Activated CD8-positive, alpha-beta memory T cell treated with anti-CD3 and anti-CD28 coated beads, Interleukin-2, amount 50 U/mL, for 1 hour (primary cell): ENCODE data around the gene FXYD5.

Source experiments
- DNase-seq: peaks from one replicate; pipeline ENCODE4 v3.0.0-alpha.2; 2020; ENCODE audit errors: extremely low read depth

Gene FXYD5, protein sequence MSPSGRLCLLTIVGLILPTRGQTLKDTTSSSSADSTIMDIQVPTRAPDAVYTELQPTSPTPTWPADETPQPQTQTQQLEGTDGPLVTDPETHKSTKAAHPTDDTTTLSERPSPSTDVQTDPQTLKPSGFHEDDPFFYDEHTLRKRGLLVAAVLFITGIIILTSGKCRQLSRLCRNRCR

DNA sequence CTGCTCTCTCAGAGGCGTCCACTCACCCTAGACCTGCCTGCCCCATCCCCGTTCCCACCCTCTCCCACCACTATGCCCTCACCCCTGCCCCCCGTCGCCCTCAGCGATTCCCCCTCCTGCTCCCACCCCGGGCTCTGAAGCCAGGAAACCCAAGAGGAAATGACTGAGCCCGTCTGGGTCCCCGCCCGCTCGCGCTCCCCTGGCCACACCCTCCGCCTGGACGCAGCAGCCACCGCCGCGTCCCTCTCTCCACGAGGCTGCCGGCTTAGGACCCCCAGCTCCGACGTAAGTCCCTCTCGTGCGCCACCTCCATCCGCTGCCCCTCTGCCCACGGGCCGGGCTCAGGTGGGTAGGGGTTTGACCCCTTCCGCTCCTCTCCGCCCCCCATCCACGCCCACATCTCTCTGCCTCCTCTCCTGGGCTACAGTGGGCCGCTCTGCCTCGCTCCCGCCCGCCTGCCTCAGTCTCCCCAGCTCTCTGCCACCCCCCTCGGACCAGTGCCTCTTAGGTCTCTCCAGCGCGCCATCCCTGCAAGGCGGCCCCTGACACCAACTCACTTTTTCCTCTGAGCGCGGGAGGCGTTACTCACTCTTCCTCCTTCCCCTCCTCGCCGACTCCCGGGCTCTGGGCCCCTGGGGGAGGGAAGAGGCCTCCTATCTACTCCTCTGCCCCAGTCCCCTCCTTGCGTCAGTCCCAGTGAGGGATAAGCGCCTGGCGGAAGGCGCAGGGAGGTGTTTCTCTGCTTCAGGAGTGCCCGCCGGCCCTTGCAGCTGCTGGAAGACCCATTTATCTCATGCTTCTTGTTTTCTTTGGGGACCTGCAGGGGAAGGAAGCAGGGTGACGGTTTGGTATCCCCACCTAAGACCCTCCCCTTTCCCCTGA, at the start of gene FXYD5:
FXYD5 (plus strand) TSS at position 211 of the 882 bp plus-strand sequence. CDS start 816 bp downstream, outside the sequence.
- DNase-seq: peak; percentile 72

DNA sequence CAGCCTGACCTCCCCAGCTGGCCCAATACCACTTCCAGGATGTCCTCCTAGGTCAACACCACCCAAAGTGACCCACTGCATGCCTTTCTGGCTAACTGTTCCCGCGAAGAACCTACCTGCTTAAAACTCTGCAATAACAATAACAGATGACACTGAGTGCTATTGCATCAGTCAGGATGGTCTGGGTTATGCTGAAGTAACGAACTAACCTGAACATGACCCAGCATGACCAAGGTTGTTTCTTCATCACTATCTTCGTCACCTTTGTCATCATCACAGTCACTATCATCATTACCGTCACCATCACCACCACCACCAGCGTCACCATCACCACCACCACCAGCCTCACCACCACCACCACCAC, 49.5 kb upstream of the FXYD5 start:
- DNase-seq: no peak

DNA sequence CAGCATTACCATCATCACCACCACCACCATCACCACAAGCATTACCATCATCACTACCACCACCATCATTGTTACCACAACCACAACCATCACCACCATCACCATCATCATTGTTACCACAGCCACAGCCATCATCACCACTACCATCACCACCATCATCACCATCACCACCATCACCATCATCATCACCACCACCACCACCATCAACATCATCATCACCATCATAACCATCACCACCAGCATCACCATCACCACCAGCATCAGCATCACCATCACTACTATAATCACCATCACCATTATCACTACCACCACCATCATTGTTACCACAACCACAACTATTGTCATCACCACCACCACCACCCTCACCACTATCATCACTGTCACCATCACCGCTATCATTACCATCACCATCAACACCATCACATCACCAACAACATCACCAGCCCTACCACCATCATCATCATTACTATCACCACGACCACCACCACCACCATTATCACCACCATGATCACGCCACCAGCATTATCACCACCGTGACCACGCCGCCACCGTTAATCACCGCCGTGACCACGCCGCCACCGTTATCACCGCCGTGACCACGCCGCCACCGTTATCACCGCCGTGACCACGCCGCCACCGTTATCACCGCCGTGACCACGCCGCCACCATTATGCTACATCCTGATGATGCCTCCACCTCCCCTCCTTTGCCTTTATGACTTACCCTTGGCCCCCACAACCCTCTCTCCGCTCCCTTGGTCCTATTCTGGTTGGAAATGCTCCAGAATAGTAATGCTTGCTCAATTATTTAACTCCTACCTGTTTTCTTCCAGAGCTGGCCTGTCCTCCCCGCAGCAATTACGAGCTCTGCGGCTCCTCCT, 48.9 kb upstream of the FXYD5 start:
- DNase-seq: no peak

DNA sequence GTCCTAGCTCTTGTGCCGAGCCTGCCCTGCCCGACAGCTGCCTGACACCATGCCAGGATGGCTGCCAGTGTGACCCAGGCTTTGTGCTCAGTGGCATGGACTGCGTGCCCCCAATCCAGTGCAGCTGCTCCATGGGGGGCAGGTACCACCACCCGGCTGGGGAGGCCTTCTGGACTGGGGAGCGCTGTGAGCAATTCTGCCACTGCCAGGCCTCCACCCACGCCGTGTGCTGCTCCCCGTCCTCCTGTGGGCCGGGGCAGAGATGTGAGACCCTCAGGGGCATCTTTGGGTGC, 48.3 kb upstream of the FXYD5 start:
- no peak for DNase-seq

DNA sequence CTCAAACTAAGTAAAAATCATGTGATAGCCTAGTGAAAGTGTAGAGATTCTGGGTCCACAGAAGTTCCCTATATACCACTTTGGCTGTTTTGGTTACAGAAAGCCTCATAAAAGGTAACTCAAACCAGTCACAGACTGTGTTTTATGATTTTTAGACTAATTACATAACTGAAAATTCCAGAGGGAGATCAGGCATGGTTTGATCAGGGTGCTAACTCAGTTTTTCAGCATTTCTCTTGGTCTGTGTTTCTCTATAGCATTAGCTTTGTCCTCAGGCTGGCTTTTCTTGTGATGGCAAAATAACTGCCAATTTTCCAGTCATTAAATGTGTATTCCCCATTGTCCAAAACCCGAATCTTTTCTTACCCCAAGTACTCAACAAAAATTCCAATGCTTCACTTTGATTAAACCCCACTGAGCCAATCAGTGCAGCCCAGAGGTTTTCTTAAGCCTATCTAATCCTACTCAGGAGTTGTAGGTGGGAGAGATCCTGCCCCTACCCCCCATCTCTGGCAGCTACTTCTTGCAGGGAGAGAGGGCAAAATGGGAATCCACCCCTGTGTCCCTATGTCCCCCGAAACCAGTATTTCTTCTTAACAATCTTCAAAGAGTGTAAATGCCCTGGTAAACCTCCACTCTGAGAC, 47.5 kb upstream of the FXYD5 start:
- DNase-seq: no peak

DNA sequence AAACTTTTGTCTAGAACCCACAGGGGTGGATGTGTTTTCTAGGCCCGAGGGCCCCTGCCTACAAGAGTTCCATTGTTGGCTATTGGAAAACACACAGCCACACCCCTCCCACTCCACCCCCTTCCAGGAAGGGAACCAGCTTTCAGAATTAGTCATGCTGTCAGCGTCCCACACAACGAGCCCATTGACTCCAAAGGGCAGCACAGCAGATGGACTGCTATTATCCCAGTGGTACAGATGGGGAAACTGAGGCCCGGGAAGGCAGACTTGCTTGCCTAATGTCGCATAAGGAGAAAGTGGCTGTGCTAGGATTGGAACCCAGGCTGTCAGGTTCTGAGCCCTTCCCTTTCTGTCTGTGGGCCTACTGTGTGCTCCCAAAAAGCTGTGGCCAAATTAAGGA, 47.0 kb upstream of the FXYD5 start:
- no peak for DNase-seq

DNA sequence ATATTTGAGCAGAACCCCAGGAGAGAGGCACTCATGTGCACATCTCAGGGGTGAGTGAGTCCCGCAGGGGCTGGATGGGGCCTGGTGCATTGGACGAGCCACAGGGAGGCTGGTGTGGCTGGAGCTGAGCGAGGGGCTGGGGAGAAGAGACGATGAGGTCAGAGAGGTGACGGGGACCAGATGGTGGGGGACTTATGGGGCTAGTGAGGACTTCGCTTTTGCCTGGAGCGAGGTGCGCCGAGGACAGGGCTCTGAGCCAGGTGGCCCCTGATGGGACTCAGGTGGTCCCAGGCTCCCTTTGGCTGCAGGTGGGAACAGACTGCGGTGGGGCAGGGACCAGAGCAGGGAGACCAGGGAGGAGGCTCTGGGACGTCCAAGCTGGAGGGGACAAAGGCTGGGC, 45.8 kb upstream of the FXYD5 start:
- no peak for DNase-seq

DNA sequence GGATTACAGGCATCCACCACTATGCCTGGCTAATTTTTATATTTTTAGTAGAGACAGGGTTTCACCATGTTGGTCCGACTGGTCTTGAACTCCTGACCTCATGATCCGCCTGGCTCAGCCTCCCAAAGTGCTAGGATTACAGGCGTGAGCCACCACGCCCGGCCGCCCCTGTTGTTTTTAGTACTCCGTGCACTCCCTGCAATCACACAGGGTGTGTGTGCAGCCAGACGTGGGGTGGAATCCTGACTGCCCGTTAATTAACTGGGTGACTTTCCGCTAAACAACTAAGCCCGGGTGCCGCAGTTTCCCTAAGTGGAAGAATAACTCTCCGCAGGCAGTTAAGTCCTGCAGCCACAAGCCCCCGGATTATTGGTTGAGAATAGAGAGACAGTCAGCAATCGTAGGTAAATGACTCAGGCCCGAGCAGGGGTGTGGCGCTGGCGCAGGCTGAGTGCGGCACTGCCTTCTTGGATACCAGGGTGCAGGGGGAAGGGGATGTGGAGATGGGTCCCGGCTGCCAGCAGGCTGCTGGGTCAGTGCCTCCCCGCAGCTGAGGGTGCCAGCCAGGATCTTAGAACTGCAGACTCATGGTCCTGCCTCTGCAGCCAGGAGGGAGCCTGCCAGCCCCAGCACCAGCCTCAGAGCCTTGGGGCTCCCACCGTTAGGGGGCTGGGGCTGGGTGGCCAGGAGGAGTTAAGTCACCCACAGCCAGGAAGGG, 45.0 kb upstream of the FXYD5 start:
- no peak for DNase-seq

DNA sequence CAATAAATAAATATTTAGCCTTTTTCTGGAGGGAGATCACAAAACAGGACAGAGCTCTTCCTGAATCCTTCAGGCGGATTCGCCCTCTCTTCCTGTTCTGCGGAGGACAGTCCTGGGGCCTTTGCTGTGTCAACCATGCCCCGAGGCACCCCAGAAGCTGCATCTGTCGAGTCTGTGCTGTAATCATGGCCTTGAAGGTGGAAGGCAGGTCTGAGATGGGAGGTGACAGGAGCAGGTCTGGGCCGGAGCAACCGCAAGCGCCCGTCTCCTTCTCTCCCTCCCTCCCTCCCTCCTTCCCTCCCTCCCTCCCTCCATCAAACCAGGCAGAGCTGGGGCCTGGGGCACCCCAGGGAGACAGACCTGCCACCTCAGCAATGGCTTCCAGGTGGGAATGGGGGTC, 43.6 kb upstream of the FXYD5 start:
- no peak for DNase-seq

DNA sequence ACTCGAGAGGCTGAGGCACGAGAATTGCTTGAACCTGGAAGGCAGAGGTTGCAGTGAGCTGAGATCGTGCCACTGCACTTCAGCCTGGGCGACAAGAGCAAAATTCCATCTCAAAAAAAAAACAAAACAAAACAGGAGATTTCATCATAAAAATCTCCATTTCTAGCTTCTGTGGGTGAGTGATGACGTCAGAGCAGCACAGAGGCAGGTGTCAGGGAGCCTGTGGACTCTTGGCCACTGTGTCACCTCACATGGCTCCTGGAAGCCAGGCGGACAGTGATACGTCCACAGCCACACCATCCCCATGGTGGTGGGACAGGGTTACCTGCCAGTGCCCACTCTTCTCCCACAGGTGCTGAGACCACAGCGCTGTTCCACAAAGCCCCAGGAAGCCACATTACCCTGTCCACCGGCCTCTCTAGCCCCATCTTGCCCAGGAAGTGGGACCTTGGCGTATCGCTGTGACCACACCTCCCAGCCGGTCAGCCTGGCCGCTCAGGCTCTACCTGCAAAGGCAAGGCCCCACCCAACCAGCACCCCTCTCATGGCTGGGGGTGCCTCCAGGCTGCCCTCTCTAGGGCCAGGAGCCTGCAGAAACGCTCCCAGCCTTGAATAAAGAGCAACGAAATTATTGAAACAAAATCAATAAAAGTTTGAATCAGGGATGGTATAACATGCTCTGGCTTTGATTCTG, 41.4 kb upstream of the FXYD5 start:
- DNase-seq: no peak

DNA sequence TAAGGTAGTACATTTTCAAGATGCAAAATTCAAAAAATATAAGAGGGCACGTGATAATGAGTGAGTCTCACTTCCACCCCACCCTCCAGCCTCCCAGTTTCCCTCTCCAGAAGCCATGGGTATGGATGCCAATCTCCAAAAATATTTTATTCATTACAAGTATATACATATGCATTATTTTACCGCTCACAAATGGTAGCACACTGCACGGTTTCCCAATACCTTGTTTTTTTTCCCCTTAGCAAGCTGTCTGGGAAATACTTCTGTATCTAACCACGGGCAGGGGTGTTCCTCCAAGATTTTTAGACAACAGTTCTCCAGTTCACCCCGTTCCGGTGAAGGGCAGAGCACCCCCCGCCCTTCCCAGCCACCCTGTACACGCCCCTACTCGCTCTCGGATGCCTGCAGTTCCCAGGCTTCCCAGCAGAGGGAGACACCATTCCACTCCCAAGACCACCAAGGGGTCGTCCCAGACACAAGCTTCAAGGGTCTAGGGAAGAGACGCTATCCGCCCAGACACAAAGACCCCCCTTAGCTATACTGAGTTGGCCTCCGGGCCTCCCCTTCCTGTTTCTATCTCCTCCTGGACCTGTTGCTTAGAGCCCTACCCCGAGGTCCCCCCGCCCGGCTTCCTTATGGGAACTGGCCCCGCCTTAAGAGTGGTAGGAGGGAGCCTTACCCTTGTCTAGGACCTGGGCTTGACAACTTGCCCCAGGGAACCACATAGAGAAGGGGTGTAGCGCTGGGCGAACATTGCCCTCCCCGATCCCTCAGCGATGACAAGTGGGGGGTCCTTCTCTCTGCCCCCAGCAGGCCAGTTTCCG, 40.0 kb upstream of the FXYD5 start:
- no peak for DNase-seq

DNA sequence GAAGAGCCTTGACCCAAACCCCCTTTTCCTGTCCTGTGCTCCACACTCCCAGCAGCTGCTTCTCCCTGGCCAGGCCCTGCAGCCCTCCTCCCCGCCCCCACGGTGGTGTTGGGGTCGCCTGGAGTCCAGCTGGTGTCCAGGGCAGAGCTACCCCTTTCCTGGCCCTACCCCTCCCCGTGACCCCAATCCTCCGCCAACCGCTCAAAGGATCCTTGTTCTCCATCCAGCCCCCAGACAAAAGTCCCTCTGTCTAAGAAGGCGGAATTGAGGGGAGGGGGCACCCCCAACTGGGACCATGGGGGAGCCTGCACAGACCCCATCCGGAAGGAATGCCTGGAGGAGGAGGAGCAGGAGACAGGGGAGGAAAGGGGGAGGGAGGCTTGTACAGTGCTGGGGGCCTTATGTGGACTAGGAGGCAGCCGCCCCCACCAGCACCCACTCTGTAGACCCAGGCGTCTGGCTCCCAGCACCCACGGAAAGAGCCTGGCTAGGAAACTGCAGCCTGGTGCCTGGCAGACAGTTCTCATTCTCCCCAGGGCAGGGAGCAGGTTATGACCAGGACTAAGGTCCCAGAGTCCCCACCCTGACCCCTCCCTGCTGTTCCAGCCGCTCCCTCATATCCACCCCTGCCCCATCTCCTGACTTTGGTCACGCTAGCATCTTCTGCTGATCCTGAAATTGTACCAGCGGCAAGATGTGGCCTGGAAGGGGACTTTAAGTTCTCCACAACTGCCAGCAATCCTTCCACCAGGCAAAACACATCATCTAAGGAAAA, 39.2 kb upstream of the FXYD5 start, which contains the start of gene FXYD3:
FXYD3 (plus strand) TSS at position 647 of the 775 bp plus-strand sequence. CDS start 3,554 bp downstream, outside the sequence.
- no peak for DNase-seq

DNA sequence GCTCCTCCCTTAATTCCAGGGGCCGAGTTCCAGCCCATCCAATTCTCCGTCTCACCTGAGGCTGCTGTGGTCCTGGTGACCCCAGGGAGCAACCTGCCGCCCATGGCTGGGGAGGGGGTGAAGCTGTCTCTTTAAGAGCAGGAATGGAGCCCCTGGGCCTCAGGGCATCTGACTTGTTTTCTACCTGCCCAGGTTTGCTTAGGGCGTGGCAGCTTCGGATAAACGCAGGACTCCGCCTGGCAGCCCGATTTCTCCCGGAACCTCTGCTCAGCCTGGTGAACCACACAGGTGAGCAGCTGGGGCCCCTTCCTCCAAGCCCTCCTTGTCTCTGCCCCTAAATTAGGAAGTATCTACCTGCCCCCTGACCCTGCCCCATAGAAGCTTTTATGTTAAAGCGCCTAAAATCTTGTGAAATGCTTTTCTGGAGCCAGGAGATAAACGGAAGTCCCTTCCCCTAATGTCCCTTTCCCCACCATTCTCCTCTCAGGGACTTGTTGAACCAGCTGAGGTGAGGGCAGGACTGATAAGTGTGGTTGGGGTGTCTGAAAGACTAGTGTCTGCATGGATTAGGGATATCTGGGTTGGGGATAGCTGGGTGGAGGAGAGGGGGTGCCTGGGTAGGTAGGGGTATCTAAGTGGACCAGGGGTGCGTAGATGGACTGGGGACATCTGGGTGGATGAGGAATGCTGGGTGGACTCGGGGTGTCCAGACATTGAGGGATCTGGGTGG, 38.3 kb upstream of the FXYD5 start:
- no peak for DNase-seq

DNA sequence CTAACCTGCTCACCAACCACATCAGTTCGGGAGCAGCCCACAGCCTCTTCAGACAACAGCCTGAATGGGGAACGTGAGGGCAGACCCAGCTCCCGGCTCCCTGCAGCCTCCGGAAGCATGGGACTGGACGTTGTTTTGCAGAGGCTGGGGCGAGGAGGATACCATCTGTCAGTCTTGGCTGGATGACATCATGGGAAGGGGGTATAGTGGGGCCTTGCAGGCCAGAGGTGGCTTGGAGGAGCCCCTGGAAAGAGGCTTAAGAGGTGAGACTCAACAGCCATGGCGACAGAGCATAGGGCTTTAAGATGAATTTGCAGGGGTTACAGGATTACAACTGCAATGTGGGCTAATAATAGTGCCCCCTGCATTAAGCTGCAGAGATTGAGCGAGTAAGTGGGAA, 37.4 kb upstream of the FXYD5 start:
- no peak for DNase-seq

DNA sequence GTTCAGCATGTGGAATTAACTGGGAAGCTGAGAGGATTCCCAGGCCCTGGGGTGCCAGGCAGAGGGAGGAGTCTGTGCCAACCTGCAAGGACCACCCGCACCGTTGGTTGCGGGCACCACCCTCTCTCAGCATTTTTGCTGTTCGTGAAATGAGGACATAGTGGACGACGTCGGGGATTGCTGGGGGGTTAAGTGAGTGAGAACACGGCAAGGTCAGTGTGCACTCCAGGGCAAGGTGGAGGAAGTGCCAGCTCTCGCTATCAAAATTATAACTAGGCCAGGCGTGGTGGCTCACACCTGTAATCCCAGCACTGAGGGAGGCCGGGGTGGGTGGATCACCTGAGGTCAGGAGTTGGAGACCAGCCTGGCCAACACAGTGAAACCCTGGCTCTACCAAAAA, 36.7 kb upstream of the FXYD5 start:
- no peak for DNase-seq

DNA sequence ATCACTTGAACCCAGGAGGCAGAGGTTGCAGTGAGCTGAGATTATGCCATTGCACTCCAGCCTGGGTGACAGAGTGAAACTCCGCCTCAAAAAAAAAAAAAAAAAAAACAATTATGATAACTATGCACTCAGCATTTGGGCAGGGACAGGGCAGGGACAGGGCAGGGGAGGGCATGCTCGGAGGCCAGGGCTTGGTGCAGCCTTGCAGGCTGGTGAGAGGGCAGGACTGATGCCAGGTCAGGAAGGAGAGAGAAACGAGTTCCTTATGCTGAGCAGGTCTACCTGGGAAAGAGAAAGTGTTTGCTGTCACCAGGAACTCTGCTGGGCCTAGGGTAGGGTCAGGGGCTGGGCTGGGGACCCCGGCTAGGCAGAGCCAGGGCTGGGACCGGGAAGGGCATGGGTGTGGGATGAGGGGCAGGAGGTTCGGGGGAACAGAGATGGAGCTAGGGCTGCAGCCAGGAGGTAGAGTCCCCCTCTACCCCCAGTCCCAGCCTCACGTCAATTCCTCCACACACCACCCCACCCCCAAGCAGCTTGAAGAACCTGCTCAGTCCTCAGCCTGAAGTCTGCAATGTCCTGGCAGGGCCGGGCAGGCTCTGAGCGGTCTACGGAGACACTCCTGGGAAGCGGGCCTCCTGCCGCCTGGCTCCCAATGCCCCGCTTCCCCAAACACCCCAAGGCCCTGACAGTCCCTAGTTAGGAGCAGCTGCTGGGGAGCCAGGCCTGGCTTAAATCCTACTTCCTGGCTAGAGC, 36.1 kb upstream of the FXYD5 start:
- no peak for DNase-seq

DNA sequence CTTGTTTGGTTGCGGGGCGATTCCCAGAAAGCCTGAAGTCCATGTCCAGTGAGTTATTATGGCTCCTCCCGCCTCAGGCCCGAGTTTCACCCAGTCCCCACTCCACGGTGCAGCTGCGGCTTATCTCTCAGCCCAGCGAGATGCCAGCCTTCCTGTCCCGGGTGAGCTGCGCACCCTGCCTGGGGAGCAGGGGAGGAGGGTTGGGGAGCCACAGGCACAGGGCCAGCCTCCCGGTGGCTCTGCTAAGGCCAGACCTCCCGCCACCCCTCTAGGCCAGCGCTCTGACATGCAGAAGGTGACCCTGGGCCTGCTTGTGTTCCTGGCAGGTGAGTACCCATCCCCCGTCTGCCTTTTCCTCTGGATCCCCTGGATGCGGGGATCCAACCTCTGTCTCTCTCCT, 35.4 kb upstream of the FXYD5 start:
- DNase-seq: no peak
